Ovary (tissue), 3 donors: ENCODE data around the gene ABCE1.

ENCODE experiments used
- EP300 ChIP-seq: sonication (generic); formaldehyde crosslinking; IDR thresholded peaks from one replicate; pipeline ENCODE4 v1.6.1; 2017; ENCODE audit warnings: antibody characterized with exemption
- POLR2A ChIP-seq: fragments of 450-650 bp; IDR thresholded peaks from one replicate; pipeline ENCODE4 v1.6.1; 2017; ENCODE audit warnings: antibody characterized with exemption, mild to moderate bottlenecking, moderate library complexity
- TF ChIP-seq, protein P1 (sequence below), 3 donors: fragments of 450-650 bp in 2 of 3; fragments of 200-600 bp in 1 of 3; IDR thresholded peaks; one replicate each; pipeline versions ENCODE4 v1.5.1 to v1.8.0; 2016 to 2022; ENCODE audit warnings: antibody characterized with exemption in 3 of 3, mild to moderate bottlenecking in 1 of 3
- donor health status: DM: no; HTN: no; CAD: no.

DNA sequence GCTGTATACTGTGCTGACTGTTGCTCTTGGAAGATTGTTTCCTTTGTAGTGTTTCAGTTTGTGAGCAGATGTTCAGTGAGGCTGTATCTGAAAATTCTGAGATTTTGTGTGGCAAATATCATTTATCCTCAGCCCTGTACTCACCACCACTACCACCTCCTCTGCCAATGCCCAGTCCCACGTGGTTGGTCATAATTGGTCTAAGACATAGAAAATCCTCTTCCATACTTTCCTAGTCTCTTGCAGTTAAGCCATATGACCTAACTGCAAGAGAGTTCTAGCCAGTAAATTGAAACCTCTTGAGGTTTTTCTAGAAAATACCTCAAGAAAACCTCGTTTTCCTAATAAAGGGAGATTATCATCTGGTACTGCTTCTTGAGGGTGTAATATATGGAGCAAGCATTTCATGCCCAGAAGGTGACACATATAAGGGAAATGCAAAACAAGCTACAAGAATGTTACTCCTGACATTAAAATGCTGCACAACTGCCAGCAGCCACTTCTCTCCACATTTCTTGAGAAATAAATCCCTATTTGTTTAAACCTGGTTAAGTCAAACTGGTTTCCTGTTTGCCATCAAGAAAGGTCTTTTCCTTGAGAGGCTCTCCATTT lies 32.8 kb downstream of the ABCE1 start:
- TF ChIP-seq, protein P1, sequence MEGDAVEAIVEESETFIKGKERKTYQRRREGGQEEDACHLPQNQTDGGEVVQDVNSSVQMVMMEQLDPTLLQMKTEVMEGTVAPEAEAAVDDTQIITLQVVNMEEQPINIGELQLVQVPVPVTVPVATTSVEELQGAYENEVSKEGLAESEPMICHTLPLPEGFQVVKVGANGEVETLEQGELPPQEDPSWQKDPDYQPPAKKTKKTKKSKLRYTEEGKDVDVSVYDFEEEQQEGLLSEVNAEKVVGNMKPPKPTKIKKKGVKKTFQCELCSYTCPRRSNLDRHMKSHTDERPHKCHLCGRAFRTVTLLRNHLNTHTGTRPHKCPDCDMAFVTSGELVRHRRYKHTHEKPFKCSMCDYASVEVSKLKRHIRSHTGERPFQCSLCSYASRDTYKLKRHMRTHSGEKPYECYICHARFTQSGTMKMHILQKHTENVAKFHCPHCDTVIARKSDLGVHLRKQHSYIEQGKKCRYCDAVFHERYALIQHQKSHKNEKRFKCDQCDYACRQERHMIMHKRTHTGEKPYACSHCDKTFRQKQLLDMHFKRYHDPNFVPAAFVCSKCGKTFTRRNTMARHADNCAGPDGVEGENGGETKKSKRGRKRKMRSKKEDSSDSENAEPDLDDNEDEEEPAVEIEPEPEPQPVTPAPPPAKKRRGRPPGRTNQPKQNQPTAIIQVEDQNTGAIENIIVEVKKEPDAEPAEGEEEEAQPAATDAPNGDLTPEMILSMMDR (IDR thresholded peaks at IDR 0.05): no peak
- no peak for TF ChIP-seq POLR2A
- no peak for TF ChIP-seq EP300
